Stimulated activated memory B cell treated with anti-CD40 and anti-IgM and Interleukin-4, amounts not matched to agents 10 μg/mL and 1 μg/mL and 100 μg/mL, for 72 hours (primary cell): ENCODE results near the gene MCOLN3.
"Not testable (repeated sequence)": the region's sequence is repeated elsewhere in the genome, so short reads cannot be mapped to it uniquely, and the experiment has no call there.

ENCODE experiments used
- ATAC-seq: fragments of 150-1000 bp; cut with Tn5 transposase; 2 replicates; pipeline ENCODE4 v1.10.0; 2021
- H3K27ac Mint-ChIP-seq: one replicate; pipeline ENCODE4 v1.8.0; 2022; ENCODE audit warnings: mild to moderate bottlenecking, mixed read lengths
- H3K27me3 Mint-ChIP-seq: one replicate; pipeline ENCODE4 v1.8.0; 2022; ENCODE audit warnings: mixed read lengths
- H3K36me3 Mint-ChIP-seq: one replicate; pipeline ENCODE4 v1.8.0; 2022; ENCODE audit warnings: mixed read lengths
- H3K4me1 Mint-ChIP-seq: one replicate; pipeline ENCODE4 v1.8.0; 2022; ENCODE audit warnings: mixed read lengths
- H3K4me3 Mint-ChIP-seq: one replicate; pipeline ENCODE4 v1.8.0; 2022; ENCODE audit warnings: mild to moderate bottlenecking, moderate library complexity, mixed read lengths
- H3K9me3 Mint-ChIP-seq: one replicate; pipeline ENCODE4 v1.8.0; 2022; ENCODE audit warnings: mixed read lengths

The MCOLN3 gene

DNA sequence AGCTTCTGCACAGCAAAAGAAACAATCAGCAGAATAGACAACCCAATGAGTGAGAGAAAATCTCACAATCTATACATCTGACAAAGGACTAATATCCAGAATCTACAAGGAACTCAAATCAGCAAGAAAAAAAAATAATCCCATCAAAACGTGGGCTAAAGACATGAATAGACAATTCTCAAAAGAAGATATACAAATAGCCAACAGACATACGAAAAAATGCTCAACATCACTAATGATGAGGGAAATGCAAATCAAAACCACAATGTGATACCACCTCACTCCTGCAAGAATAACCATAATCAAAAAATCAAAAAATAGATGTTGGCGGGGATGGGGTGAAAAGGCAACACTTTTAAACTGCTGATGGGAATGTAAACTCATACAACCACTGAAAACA lies 61.7 kb downstream of the MCOLN3 start:
- not testable (repeated sequence) for ATAC-seq, H3K27me3 Mint-ChIP-seq, H3K9me3 Mint-ChIP-seq
- peaks cover 62% of the 10 kb centered on the region for H3K4me1 Mint-ChIP-seq
- peak overlapping the region; percentile 44 for H3K27ac Mint-ChIP-seq
- H3K4me3 Mint-ChIP-seq = peak overlapping the region; percentile 33
- H3K36me3 Mint-ChIP-seq = peaks cover 49% of the 10 kb centered on the region

DNA sequence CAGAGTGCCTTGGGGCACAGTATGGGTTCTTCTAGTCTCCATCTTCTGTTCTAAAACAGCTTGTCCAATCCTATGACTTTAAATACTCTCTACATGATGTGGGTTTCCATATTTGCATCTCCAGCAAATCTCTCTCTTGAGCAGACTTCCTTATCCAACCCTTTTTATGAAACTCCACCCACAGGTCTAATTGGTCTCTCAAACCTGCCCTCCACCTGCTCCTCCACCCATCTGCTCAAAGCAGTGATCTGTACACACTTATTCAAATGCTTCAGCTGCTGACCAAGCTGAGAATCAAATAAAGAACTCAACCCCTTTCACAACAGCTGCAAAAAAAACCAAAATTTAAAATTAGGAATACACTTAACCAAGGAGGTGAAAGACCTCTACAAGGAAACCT lies 62.9 kb downstream of the MCOLN3 start:
- peaks cover 5% of the 10 kb centered on the region for H3K9me3 Mint-ChIP-seq
- H3K27me3 Mint-ChIP-seq = no peaks in the 10 kb centered on the region
- H3K27ac Mint-ChIP-seq = peak overlapping the region; percentile 44
- ATAC-seq = peak; percentile 58
- H3K4me3 Mint-ChIP-seq = peak overlapping the region; percentile 24
- peaks cover 59% of the 10 kb centered on the region for H3K36me3 Mint-ChIP-seq
- H3K4me1 Mint-ChIP-seq = peaks cover 65% of the 10 kb centered on the region

DNA sequence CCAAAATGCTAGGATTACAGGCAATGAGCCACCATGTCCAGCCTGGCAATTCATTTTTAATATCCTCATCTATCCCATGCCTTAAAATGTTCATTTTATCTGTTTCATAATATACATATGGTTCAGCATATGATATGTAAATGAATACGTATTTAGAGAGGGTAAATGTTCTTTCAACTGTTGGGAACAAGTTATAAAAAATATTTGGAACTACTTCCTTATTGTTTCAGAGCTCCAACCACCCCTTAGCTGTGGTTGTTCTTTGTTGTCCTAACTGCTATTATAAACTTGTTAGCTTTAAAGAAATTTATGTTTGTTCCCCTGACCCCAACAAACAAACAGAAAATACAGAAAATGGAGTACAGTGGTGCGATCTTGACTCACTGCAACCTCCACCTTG lies 65.9 kb downstream of the MCOLN3 start:
- no peak overlapping the region for H3K27ac Mint-ChIP-seq
- no peak overlapping the region for H3K4me3 Mint-ChIP-seq
- peaks cover 84% of the 10 kb centered on the region for H3K4me1 Mint-ChIP-seq
- peaks cover 83% of the 10 kb centered on the region for H3K36me3 Mint-ChIP-seq
- peaks cover 5% of the 10 kb centered on the region for H3K9me3 Mint-ChIP-seq
- no peak for ATAC-seq
- no peaks in the 10 kb centered on the region for H3K27me3 Mint-ChIP-seq

DNA sequence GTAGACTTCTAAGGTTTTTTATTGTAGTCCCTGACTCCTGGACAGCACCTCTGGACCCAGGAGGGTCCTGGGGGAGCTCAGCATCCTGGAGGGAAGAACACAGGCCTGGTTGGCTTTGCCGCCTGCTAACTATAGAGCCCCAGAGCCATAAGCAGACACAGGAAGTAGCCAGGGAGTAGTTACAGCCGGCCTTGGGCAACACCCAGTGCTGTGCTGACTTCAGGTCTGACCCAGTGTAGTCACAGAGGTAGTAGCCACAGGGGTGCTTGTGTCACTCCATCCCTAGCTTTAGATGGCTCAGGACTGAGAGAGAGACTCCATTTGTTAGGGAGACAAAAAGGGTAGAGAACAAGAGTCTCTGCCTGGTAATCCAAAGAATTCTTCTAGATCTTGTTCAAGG lies 73.3 kb downstream of the MCOLN3 start:
- peaks cover 3% of the 10 kb centered on the region for H3K9me3 Mint-ChIP-seq
- peak overlapping the region; percentile 93 for H3K27ac Mint-ChIP-seq
- H3K27me3 Mint-ChIP-seq = no peaks in the 10 kb centered on the region
- peaks cover 70% of the 10 kb centered on the region for H3K36me3 Mint-ChIP-seq
- no peak for ATAC-seq
- H3K4me1 Mint-ChIP-seq = peaks cover 97% of the 10 kb centered on the region
- H3K4me3 Mint-ChIP-seq = peak overlapping the region; percentile 64

DNA sequence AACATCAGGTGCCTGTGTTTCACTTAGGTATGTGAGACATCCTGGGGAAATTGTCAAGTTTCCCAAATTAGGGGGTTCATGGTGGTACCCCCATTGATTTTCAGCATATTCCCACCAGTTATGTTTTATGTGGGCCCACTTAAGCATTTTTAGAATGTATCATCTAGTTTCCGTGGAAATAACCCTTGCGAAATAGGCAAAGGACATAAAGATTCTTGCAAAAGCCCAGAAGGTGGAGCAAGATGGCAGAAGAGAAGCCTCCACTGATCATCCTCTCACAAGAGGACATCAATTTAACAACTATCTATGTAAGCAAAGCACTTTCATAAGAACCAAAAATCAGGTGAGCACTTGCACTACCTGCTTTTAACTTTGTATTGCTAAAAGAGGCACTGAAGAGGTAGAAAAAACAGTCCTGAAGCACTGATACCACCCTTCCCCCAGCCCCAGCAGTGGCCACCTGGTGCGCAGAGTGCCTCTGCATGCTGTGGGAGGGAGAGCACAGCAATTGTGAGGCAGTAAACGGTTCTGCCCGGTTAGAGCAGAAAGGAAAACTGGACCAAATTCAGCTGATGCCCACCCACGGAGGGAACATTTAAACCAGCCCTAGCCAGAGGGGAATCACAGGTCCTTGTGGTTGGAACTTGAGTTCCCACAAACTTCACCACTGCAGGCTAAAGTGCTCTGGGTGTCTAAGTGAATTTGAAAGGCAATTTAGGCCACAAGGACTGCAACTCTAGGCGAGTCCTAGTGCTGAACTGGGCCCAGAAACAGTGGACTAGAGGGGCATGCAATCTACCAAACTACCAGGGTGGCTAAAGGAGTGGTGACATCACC lies 74.6 kb downstream of the MCOLN3 start:
- Mint-ChIP-seq H3K4me3 (peak overlapping the region; percentile 44), H3K9me3 (peaks cover 3% of the 10 kb centered on the region), H3K27me3 (no peaks in the 10 kb centered on the region), H3K36me3 (peaks cover 60% of the 10 kb centered on the region), H3K4me1 (peaks cover 96% of the 10 kb centered on the region), H3K27ac (peak overlapping the region; percentile 93)
- peak; percentile 71 for ATAC-seq

DNA sequence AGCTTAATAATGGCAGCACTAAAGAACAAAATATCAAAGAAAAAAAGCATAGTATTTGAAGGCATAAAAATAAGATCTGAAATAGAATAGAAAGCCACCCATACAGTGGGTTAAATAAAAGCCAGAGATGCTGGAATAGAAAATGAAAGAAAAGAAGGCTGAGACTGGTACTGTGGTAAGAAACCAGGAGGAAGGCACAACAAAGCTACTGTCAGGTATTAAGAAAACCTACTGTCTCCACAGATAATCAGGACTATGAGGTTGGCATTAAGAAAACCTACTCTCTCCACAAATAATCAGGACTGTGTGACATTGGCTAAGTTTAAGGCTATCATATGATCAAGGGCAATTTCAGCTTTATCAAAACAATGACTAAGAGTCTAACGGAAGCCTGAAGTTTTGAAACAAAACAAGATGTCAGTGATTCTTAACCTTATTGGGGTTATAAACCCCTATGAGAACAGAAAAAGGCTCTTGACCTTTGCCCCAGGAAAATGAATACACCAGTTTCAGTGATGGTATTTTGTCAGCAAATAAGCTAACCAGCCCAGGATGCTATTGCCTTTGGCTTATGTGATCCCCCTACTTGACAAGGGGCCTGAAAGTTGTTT lies 75.8 kb downstream of the MCOLN3 start:
- Mint-ChIP-seq H3K9me3 (peaks cover 3% of the 10 kb centered on the region), H3K36me3 (peaks cover 60% of the 10 kb centered on the region), H3K27me3 (no peaks in the 10 kb centered on the region), H3K4me1 (peaks cover 96% of the 10 kb centered on the region), H3K27ac (peak overlapping the region; percentile 93), H3K4me3 (peak overlapping the region; percentile 69)
- ATAC-seq = no peak

DNA sequence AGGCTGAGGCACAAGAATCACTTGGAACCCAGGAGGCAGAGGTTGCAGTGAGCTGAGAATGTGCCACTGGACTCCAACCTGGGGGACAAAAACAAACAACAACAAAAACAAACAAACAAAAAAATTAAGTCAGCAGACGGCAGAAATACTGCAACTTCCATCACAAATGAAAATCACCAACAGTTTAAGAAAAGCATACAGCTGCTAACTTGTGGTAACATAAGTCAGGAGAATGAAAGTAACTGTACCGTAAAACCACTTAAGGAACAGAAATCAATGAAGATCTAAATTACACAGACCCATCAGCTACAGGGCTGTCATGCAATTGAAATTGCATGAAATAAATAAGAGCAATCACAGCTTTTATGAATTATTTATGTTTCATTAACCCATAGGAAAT lies 76.3 kb downstream of the MCOLN3 start:
- peak; percentile 54 for ATAC-seq
- H3K27ac Mint-ChIP-seq = peak overlapping the region; percentile 93
- peaks cover 58% of the 10 kb centered on the region for H3K36me3 Mint-ChIP-seq
- H3K9me3 Mint-ChIP-seq = peaks cover under 1% of the 10 kb centered on the region
- peak overlapping the region; percentile 69 for H3K4me3 Mint-ChIP-seq
- peaks cover 91% of the 10 kb centered on the region for H3K4me1 Mint-ChIP-seq
- H3K27me3 Mint-ChIP-seq = no peaks in the 10 kb centered on the region

GRCh38 chr1:84969489-84970250 lies 78.6 kb downstream of the MCOLN3 start:
- H3K4me1 Mint-ChIP-seq = peaks cover 69% of the 10 kb centered on the region
- H3K9me3 Mint-ChIP-seq = no peaks in the 10 kb centered on the region
- peak overlapping the region; percentile 93 for H3K27ac Mint-ChIP-seq
- peak overlapping the region; percentile 23 for H3K4me3 Mint-ChIP-seq
- H3K36me3 Mint-ChIP-seq = peaks cover 43% of the 10 kb centered on the region
- peak; percentile 89 for ATAC-seq
- no peaks in the 10 kb centered on the region for H3K27me3 Mint-ChIP-seq

DNA sequence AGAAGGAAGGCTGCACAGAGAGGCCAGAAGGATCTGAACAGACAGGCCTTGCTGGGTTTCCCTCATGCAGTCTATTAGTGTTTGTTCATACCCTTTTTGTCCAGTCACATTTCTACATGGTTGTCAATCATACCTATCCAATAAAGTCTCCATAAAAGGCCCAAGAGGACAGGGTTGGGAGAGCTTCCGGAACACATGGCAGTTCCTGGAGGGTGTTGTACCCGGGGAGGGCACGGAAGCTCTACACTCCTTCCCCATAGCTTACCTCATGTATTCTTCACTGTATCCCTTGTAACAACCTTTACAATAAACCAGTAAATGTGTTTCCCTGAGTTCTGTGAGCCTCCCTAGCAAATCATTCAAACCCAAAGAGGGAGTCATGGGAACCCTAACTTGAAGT lies 79.4 kb downstream of the MCOLN3 start:
- no peak overlapping the region for H3K4me3 Mint-ChIP-seq
- H3K27ac Mint-ChIP-seq = peak overlapping the region; percentile 93
- peaks cover 45% of the 10 kb centered on the region for H3K36me3 Mint-ChIP-seq
- no peaks in the 10 kb centered on the region for H3K9me3 Mint-ChIP-seq
- ATAC-seq = no peak
- peaks cover 61% of the 10 kb centered on the region for H3K4me1 Mint-ChIP-seq
- H3K27me3 Mint-ChIP-seq = no peaks in the 10 kb centered on the region

DNA sequence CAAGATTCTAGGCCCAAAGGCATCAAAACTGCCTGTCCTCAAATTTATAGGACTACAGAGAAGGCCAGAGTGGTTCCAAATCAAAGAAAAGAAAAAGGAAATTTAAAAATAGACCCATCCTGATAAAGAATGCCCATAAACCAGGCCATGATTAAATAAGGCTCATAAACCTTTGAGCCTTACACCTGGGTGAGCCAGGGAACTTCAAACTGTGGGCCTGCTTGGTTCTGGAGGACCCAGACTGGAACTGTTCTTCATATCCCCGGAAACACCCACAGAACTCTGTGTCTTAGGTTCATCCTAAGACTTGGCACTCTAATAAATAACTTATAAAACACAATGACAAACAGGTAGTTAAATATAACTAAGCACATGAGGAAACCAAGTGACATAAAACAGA lies 80.2 kb downstream of the MCOLN3 start:
- Mint-ChIP-seq H3K9me3 (no peaks in the 10 kb centered on the region), H3K4me3 (no peak overlapping the region), H3K36me3 (peaks cover 52% of the 10 kb centered on the region), H3K4me1 (peaks cover 60% of the 10 kb centered on the region), H3K27me3 (no peaks in the 10 kb centered on the region), H3K27ac (peak overlapping the region; percentile 93)
- no peak for ATAC-seq
